Neural cell (in vitro differentiated cells): ENCODE measurements around the gene ZNRF4. TPM values are rescaled to one million over a fixed set of nuclear protein-coding genes. Genes with fewer than 3 reads are reported as not detected.

ENCODE experiments used
- H2AFZ ChIP-seq: fragments of 200-600, 300-800 bp; sonication (generic), shearing (Covaris generic); 2 replicates; pipeline ENCODE4 v1.6.0; 2014; ENCODE audit warnings: low read depth, mild to moderate bottlenecking, antibody characterized with exemption, low read length, moderate library complexity
- H3F3A ChIP-seq: fragments of 200-600 bp; shearing (Covaris generic); 2 replicates; pipeline ENCODE4 v1.6.1; 2016; ENCODE audit warnings: mild to moderate bottlenecking, moderate library complexity, mixed read lengths, antibody characterized with exemption, low read length; ENCODE audit not compliant: insufficient read depth, poor library complexity, severe bottlenecking
- H3K27ac ChIP-seq: fragments of 200-600, 300-800 bp; sonication (generic), shearing (Covaris generic); 2 replicates; pipeline ENCODE4 v1.5.1; 2014; ENCODE audit warnings: mild to moderate bottlenecking, low read length, moderate library complexity
- H3K27me3 ChIP-seq: fragments of 300-800, 200-600 bp; sonication (generic), shearing (Covaris generic); 2 replicates; pipeline ENCODE4 v1.6.0; 2014; ENCODE audit warnings: mild to moderate bottlenecking, low read depth, low read length, moderate library complexity; ENCODE audit not compliant: insufficient read depth
- H3K36me3 ChIP-seq: fragments of 300-800, 200-600 bp; sonication (generic), shearing (Covaris generic); 2 replicates; pipeline ENCODE4 v1.5.1; 2014; ENCODE audit warnings: mild to moderate bottlenecking, antibody characterized with exemption, low read length, moderate library complexity; ENCODE audit not compliant: insufficient read depth
- H3K4me2 ChIP-seq: fragments of 300-800, 200-600 bp; sonication (generic), shearing (Covaris generic); 2 replicates; pipeline ENCODE4 v1.6.0; 2014; ENCODE audit warnings: mild to moderate bottlenecking, low read length
- H3K4me3 ChIP-seq: fragments of 300-800, 200-600 bp; sonication (generic), shearing (Covaris generic); 2 replicates; pipeline ENCODE4 v1.5.1; 2014; ENCODE audit warnings: mild to moderate bottlenecking, low read length, moderate library complexity
- H3K79me2 ChIP-seq: fragments of 200-600 bp; shearing (Covaris generic); replicated peaks from 2 replicates; pipeline ENCODE4 v1.6.0; 2014; ENCODE audit warnings: mild to moderate bottlenecking, low read length, moderate library complexity; ENCODE audit not compliant: insufficient read depth
- H3K9ac ChIP-seq: fragments of 300-800, 200-600 bp; sonication (generic), shearing (Covaris generic); 2 replicates; pipeline ENCODE4 v1.6.1; 2016; ENCODE audit warnings: mild to moderate bottlenecking, low read length, mixed read lengths
- H3K9me2 ChIP-seq: fragments of 200-600 bp; shearing (Covaris generic); 2 replicates; pipeline ENCODE4 v1.6.1; 2016; ENCODE audit warnings: mild to moderate bottlenecking, low read length, mixed read lengths; ENCODE audit not compliant: insufficient read depth
- H3K9me3 ChIP-seq: fragments of 200-600, 300-800 bp; sonication (generic), shearing (Covaris generic); 2 replicates; pipeline ENCODE4 v1.6.1; 2016; ENCODE audit warnings: mild to moderate bottlenecking, mixed run types, low read length, moderate library complexity, mixed read lengths
- H4K20me1 ChIP-seq: fragments of 200-600 bp; shearing (Covaris generic); 2 replicates; pipeline ENCODE4 v1.6.1; 2016; ENCODE audit warnings: mild to moderate bottlenecking, mixed run types; ENCODE audit not compliant: insufficient read depth
- EP300 ChIP-seq: fragments of 450-650 bp; conservative IDR thresholded peaks from 2 replicates; pipeline ENCODE4 v1.6.1; 2014; ENCODE audit warnings: antibody characterized with exemption, mild to moderate bottlenecking, moderate library complexity; ENCODE audit not compliant: poor library complexity, severe bottlenecking
- EZH2 ChIP-seq: fragments of 200-600, 300-800 bp; shearing (Covaris generic), sonication (generic); IDR thresholded peaks from 2 replicates; pipeline ENCODE4 v1.6.1; 2014; ENCODE audit warnings: antibody characterized with exemption, low read length, borderline replicate concordance, mild to moderate bottlenecking; ENCODE audit not compliant: insufficient read depth, poor library complexity, severe bottlenecking
- MXI1 ChIP-seq: fragments of 450-650 bp; conservative IDR thresholded peaks from 2 replicates; pipeline ENCODE4 v1.6.1; 2014; ENCODE audit warnings: antibody characterized with exemption, mild to moderate bottlenecking; ENCODE audit not compliant: poor library complexity, severe bottlenecking
- POLR2AphosphoS5 ChIP-seq: IDR thresholded peaks from 2 replicates; pipeline ENCODE4 v1.6.1; 2012
- RAD21 ChIP-seq: fragments of 450-650 bp; conservative IDR thresholded peaks from 2 replicates; pipeline ENCODE4 v1.6.1; 2014; ENCODE audit warnings: antibody characterized with exemption, mild to moderate bottlenecking, moderate library complexity
- SMC3 ChIP-seq: fragments of 450-650 bp; conservative IDR thresholded peaks from 2 replicates; pipeline ENCODE4 v1.6.1; 2014; ENCODE audit warnings: antibody characterized with exemption, mild to moderate bottlenecking, moderate library complexity; ENCODE audit not compliant: poor library complexity
- TAF1 ChIP-seq: IDR thresholded peaks from 2 replicates; pipeline ENCODE4 v1.6.1; 2012; ENCODE audit warnings: low read depth
- polyA plus RNA-seq: library from polyadenylated mRNA; depleted of rRNA; stranded (reverse); fragments of >200 nt; gene quantifications from 2 replicates; pipeline ENCODE4 v1.2.3, GENCODE V29; 2014
- TF ChIP-seq, protein P1 (sequence below): IDR thresholded peaks from 2 replicates; pipeline ENCODE4 v1.6.1; 2012; ENCODE audit warnings: borderline replicate concordance
- TF ChIP-seq, protein P2 (sequence below): fragments of 450-650 bp; IDR thresholded peaks from 2 replicates; pipeline ENCODE4 v1.5.1; 2014; ENCODE audit warnings: antibody characterized with exemption, mild to moderate bottlenecking, moderate library complexity; ENCODE audit not compliant: poor library complexity, severe bottlenecking

The ZNRF4 gene
- polyA plus RNA-seq, 1 donor from 2014 or later, result not detected

DNA sequence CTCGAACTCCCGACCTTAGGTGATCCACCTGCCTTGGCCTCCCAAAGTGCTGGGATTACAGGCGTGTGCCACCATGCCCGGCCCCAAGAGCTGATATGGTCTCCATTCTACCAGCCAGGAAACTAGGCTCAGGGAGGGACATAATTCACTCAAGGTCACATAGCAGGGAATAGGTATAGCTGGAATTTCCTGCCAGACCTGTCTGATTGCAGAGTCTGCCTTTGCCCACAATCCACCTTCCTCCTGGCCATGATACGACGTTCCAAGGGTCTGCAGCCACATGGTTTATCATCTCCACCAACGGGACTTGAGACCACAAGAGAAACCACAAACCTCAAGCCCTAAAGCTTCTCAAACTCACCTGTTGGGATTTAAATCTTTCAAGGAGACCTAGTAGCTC is 32.0 kb downstream of the ZNRF4 start:
- no peak overlapping the region for H3K9ac ChIP-seq
- H3K4me3 ChIP-seq, result no peak overlapping the region
- H4K20me1 ChIP-seq, result no peaks in the 10 kb centered on the region
- H3F3A ChIP-seq, result peaks cover 10% of the 10 kb centered on the region
- TF ChIP-seq RAD21 (no peak), TAF1 (no peak), POLR2AphosphoS5 (no peak), SMC3 (no peak), EZH2 (no peak), EP300 (no peak), MXI1 (no peak)
- TF ChIP-seq, protein P1, sequence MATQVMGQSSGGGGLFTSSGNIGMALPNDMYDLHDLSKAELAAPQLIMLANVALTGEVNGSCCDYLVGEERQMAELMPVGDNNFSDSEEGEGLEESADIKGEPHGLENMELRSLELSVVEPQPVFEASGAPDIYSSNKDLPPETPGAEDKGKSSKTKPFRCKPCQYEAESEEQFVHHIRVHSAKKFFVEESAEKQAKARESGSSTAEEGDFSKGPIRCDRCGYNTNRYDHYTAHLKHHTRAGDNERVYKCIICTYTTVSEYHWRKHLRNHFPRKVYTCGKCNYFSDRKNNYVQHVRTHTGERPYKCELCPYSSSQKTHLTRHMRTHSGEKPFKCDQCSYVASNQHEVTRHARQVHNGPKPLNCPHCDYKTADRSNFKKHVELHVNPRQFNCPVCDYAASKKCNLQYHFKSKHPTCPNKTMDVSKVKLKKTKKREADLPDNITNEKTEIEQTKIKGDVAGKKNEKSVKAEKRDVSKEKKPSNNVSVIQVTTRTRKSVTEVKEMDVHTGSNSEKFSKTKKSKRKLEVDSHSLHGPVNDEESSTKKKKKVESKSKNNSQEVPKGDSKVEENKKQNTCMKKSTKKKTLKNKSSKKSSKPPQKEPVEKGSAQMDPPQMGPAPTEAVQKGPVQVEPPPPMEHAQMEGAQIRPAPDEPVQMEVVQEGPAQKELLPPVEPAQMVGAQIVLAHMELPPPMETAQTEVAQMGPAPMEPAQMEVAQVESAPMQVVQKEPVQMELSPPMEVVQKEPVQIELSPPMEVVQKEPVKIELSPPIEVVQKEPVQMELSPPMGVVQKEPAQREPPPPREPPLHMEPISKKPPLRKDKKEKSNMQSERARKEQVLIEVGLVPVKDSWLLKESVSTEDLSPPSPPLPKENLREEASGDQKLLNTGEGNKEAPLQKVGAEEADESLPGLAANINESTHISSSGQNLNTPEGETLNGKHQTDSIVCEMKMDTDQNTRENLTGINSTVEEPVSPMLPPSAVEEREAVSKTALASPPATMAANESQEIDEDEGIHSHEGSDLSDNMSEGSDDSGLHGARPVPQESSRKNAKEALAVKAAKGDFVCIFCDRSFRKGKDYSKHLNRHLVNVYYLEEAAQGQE, result no peak
- TF ChIP-seq, protein P2, sequence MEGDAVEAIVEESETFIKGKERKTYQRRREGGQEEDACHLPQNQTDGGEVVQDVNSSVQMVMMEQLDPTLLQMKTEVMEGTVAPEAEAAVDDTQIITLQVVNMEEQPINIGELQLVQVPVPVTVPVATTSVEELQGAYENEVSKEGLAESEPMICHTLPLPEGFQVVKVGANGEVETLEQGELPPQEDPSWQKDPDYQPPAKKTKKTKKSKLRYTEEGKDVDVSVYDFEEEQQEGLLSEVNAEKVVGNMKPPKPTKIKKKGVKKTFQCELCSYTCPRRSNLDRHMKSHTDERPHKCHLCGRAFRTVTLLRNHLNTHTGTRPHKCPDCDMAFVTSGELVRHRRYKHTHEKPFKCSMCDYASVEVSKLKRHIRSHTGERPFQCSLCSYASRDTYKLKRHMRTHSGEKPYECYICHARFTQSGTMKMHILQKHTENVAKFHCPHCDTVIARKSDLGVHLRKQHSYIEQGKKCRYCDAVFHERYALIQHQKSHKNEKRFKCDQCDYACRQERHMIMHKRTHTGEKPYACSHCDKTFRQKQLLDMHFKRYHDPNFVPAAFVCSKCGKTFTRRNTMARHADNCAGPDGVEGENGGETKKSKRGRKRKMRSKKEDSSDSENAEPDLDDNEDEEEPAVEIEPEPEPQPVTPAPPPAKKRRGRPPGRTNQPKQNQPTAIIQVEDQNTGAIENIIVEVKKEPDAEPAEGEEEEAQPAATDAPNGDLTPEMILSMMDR, result no peak
- H3K9me2 ChIP-seq, result no peaks in the 10 kb centered on the region
- no peak overlapping the region for H2AFZ ChIP-seq
- H3K9me3 ChIP-seq, result no peaks in the 10 kb centered on the region
- H3K27ac ChIP-seq, result no peak overlapping the region
- H3K4me2 ChIP-seq, result no peak overlapping the region
- no peaks in the 10 kb centered on the region for H3K27me3 ChIP-seq
- H3K36me3 ChIP-seq, result no peaks in the 10 kb centered on the region
- no peaks in the 10 kb centered on the region for H3K79me2 ChIP-seq

DNA sequence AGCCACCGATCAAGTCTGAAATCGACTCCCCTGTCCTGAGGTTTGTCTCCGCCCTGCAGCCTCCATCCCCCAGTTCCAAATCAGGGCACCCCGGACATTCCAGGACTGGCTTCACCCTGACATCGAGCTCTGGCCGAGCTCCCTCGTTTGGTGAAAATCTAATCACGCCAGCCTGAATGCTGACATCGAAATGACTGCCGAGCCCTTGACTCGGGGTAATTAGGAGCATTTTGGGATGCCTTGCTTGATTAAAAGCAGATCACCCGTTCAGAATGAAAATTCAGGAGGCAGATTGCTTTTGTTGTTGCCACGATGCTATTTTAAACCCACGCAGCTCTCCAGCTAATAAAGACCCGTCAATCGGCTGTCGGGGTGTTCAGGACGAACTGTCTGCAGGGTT is 34.3 kb downstream of the ZNRF4 start:
- H3K27ac ChIP-seq, result peak overlapping the region; percentile 39
- no peak overlapping the region for H3K4me2 ChIP-seq
- H3F3A ChIP-seq, result peaks cover 4% of the 10 kb centered on the region
- H3K9me2 ChIP-seq, result no peaks in the 10 kb centered on the region
- no peak overlapping the region for H2AFZ ChIP-seq
- no peaks in the 10 kb centered on the region for H3K36me3 ChIP-seq
- no peaks in the 10 kb centered on the region for H3K79me2 ChIP-seq
- no peaks in the 10 kb centered on the region for H3K27me3 ChIP-seq
- H4K20me1 ChIP-seq, result no peaks in the 10 kb centered on the region
- H3K9ac ChIP-seq, result peak overlapping the region; percentile 51
- TF ChIP-seq RAD21 (no peak), EP300 (peak; percentile 33), EZH2 (no peak)
- H3K4me3 ChIP-seq, result no peak overlapping the region
- H3K9me3 ChIP-seq, result no peaks in the 10 kb centered on the region

DNA sequence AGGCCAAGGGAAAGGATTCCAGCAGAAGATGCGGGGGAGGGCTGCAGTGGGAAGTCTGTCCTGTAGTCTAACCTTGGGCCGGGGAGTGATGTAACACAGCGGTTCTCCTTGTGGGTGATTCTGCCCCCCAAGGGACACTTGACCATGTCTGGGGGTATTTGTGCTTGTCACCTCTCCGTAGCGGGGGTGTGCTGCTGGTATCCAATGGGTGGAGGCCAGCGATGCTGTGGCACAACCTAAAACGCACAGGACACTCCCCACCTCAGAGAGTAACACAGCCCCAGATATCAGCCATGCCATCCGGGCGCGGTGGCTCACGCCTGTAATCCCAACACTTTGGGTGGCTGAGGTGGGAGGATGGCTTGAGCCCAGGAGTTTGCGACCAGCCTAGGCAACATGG is 36.3 kb downstream of the ZNRF4 start:
- H3K9me3 ChIP-seq, result no peaks in the 10 kb centered on the region
- H3K27ac ChIP-seq, result peak overlapping the region; percentile 20
- H3K9ac ChIP-seq, result no peak overlapping the region
- no peaks in the 10 kb centered on the region for H3K9me2 ChIP-seq
- H3K79me2 ChIP-seq, result no peaks in the 10 kb centered on the region
- H3F3A ChIP-seq, result no peaks in the 10 kb centered on the region
- no peaks in the 10 kb centered on the region for H3K36me3 ChIP-seq
- no peak overlapping the region for H3K4me2 ChIP-seq
- no peak for TF ChIP-seq RAD21
- TF ChIP-seq, protein P2, result no peak
- TF ChIP-seq POLR2AphosphoS5, result no peak
- no peak for TF ChIP-seq TAF1
- TF ChIP-seq EZH2, result no peak
- no peak for TF ChIP-seq EP300
- no peak for TF ChIP-seq SMC3
- TF ChIP-seq, protein P1, result no peak
- no peak for TF ChIP-seq MXI1
- H4K20me1 ChIP-seq, result no peaks in the 10 kb centered on the region
- H2AFZ ChIP-seq, result no peak overlapping the region
- H3K4me3 ChIP-seq, result no peak overlapping the region
- H3K27me3 ChIP-seq, result no peaks in the 10 kb centered on the region
